ENCODE measurements around the gene ARHGEF5. TPM values are rescaled to one million over a fixed set of nuclear protein-coding genes. Genes with fewer than 3 reads are reported as not detected.
A peak's percentile ranks its signal among the peaks of the same experiment; 100 is the strongest.

The ARHGEF5 gene
- total and polyA plus RNA-seq, 10 of the 15 experiments (the other 5 are each of a cell fraction or from before 2014, with no cell fraction given) = 1.6 to 17.2 (median 7.8) TPM

DNA sequence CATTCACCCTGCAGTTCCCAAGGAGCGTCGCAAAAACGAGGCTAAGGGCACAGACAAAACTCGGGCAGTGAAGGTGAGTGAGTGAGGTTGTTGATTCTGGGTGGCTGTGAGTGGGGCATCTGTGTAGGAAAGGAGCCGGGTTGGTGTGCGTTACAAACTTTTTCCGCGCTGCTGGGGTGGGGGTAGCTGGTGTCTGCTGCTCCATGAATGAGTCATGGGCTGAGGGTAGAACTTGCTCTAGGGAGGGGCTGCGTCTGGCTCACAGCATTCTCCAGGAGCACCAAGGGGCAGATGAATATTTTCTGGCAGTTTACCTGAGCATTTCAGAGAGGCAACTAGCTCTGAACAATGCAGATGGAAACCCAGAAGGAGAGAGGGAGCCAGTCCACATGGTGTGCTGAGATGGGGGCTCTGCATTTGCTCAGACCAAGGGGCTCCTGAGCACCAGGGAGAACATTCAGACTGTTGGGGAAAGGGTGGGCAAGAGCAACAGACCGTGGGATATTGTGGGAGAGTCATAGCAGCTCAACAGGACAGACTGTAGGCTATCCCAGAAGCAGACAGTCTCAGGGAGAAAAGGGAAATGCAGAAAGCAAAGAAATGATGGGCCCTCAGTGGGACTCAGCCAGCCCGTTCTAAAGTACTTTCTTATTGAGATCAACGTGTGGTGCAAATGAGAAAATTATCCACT, 29.5 kb downstream of the ARHGEF5 start (continued):
- TF ChIP-seq, protein P1, sequence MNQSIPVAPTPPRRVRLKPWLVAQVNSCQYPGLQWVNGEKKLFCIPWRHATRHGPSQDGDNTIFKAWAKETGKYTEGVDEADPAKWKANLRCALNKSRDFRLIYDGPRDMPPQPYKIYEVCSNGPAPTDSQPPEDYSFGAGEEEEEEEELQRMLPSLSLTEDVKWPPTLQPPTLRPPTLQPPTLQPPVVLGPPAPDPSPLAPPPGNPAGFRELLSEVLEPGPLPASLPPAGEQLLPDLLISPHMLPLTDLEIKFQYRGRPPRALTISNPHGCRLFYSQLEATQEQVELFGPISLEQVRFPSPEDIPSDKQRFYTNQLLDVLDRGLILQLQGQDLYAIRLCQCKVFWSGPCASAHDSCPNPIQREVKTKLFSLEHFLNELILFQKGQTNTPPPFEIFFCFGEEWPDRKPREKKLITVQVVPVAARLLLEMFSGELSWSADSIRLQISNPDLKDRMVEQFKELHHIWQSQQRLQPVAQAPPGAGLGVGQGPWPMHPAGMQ (IDR thresholded peaks at IDR 0.05; ENCODE audit: borderline replicate concordance) = no peak
- no peak for TF ChIP-seq RAD21 (IDR thresholded peaks at IDR 0.05; ENCODE audit: insufficient read depth, low read depth, low read length)
- no peak for TF ChIP-seq POLR2A (IDR thresholded peaks at IDR 0.05; ENCODE audit: low read depth, low read length)
- TF ChIP-seq NFIC (IDR thresholded peaks at IDR 0.05; ENCODE audit: low read depth, low read length) = peak; percentile 59; the same call in 1 of the 2 replicates
- TF ChIP-seq EGR1 (IDR thresholded peaks at IDR 0.05; ENCODE audit: borderline replicate concordance in 1 of 2, low read depth in 2 of 2, low read length in 2 of 2) = no peak
- TF ChIP-seq JUNB (IDR thresholded peaks at IDR 0.05) = peak; percentile 58
- no peak for TF ChIP-seq ZNF217 (IDR thresholded peaks at IDR 0.05)
- no peak for TF ChIP-seq SMARCA5 (IDR thresholded peaks at IDR 0.05)
- TF ChIP-seq LARP7 (IDR thresholded peaks at IDR 0.05) = no peak
- TF ChIP-seq SPI1 (IDR thresholded peaks at IDR 0.05; ENCODE audit: borderline replicate concordance, insufficient read depth, low read depth, low read length) = no peak
- TF ChIP-seq NFYA (IDR thresholded peaks at IDR 0.05; ENCODE audit: borderline replicate concordance, low read depth, low read length) = no peak
- TF ChIP-seq CREM (IDR thresholded peaks at IDR 0.05; ENCODE audit: low read depth) = peak; percentile 20; the same call in 1 of the 2 replicates
- TF ChIP-seq YBX1 (IDR thresholded peaks at IDR 0.05) = no peak
- no peak for TF ChIP-seq TCF3 (IDR thresholded peaks at IDR 0.05; ENCODE audit: borderline replicate concordance, insufficient read depth, low read depth, low read length)
- TF ChIP-seq, protein P2, sequence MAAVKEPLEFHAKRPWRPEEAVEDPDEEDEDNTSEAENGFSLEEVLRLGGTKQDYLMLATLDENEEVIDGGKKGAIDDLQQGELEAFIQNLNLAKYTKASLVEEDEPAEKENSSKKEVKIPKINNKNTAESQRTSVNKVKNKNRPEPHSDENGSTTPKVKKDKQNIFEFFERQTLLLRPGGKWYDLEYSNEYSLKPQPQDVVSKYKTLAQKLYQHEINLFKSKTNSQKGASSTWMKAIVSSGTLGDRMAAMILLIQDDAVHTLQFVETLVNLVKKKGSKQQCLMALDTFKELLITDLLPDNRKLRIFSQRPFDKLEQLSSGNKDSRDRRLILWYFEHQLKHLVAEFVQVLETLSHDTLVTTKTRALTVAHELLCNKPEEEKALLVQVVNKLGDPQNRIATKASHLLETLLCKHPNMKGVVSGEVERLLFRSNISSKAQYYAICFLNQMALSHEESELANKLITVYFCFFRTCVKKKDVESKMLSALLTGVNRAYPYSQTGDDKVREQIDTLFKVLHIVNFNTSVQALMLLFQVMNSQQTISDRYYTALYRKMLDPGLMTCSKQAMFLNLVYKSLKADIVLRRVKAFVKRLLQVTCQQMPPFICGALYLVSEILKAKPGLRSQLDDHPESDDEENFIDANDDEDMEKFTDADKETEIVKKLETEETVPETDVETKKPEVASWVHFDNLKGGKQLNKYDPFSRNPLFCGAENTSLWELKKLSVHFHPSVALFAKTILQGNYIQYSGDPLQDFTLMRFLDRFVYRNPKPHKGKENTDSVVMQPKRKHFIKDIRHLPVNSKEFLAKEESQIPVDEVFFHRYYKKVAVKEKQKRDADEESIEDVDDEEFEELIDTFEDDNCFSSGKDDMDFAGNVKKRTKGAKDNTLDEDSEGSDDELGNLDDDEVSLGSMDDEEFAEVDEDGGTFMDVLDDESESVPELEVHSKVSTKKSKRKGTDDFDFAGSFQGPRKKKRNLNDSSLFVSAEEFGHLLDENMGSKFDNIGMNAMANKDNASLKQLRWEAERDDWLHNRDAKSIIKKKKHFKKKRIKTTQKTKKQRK (IDR thresholded peaks at IDR 0.05; ENCODE audit: low read depth, low read length) = no peak
- TF ChIP-seq SIX5 (IDR thresholded peaks at IDR 0.05; ENCODE audit: low read depth, low read length, severe bottlenecking) = no peak
- TF ChIP-seq, protein P3, sequence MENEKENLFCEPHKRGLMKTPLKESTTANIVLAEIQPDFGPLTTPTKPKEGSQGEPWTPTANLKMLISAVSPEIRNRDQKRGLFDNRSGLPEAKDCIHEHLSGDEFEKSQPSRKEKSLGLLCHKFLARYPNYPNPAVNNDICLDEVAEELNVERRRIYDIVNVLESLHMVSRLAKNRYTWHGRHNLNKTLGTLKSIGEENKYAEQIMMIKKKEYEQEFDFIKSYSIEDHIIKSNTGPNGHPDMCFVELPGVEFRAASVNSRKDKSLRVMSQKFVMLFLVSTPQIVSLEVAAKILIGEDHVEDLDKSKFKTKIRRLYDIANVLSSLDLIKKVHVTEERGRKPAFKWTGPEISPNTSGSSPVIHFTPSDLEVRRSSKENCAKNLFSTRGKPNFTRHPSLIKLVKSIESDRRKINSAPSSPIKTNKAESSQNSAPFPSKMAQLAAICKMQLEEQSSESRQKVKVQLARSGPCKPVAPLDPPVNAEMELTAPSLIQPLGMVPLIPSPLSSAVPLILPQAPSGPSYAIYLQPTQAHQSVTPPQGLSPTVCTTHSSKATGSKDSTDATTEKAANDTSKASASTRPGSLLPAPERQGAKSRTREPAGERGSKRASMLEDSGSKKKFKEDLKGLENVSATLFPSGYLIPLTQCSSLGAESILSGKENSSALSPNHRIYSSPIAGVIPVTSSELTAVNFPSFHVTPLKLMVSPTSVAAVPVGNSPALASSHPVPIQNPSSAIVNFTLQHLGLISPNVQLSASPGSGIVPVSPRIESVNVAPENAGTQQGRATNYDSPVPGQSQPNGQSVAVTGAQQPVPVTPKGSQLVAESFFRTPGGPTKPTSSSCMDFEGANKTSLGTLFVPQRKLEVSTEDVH (IDR thresholded peaks at IDR 0.05; ENCODE audit: low read depth, partially characterized antibody) = no peak
- TF ChIP-seq NRF1 (conservative IDR thresholded peaks at IDR 0.05; ENCODE audit: low read depth, low read length) = no peak
- no peak for TF ChIP-seq SUZ12 (IDR thresholded peaks at IDR 0.05; ENCODE audit: unreplicated experiment)

All from GM12878 (cell line).